A673 (cell line): ENCODE data around the gene HMX1. TPM values are rescaled to one million over a fixed set of nuclear protein-coding genes. Genes with fewer than 3 reads are reported as not detected.
A peak's percentile ranks its signal among the peaks of the same experiment; 100 is the strongest.

Source experiments
- BruUV-seq: library from RNA; stranded (reverse); fragments of 400-500 nt; replicated peaks from 2 replicates; lab custom pipeline; 2021; lab: Mats Ljungman, UMichigan
- CTCF ChIA-PET: fragments of 300-600 bp; sonication (Branson Sonifier 250); formaldehyde crosslinking; loops from one replicate; lab custom pipeline; 2022; ENCODE audit warnings: antibody characterized with exemption; lab: Charles Lee
- POLR2A ChIA-PET: fragments of 300-600 bp; sonication (Branson Sonifier 250); formaldehyde crosslinking; loops from one replicate; lab custom pipeline; 2022; ENCODE audit warnings: antibody characterized with exemption; ENCODE audit not compliant: low non-redundant PET; lab: Charles Lee
- DNase-seq: peaks from one replicate; pipeline ENCODE4 v3.0.0-alpha.2; 2015; ENCODE audit warnings: low spot score
- H3K27ac ChIP-seq: fragments of 200-600 bp; sonication (generic); 2 replicates; pipeline ENCODE4 v1.5.1; 2016; ENCODE audit warnings: mixed run types, low read depth, mild to moderate bottlenecking, mixed read lengths, antibody characterized with exemption, low read length; ENCODE audit not compliant: poor library complexity, severe bottlenecking
- H3K27me3 ChIP-seq: fragments of 200-600 bp; sonication (generic); replicated peaks from 2 replicates; pipeline ENCODE4 v1.6.1; 2017; ENCODE audit warnings: mixed run types, low read depth, mild to moderate bottlenecking, mixed read lengths, antibody characterized with exemption, low read length; ENCODE audit not compliant: insufficient read depth, poor library complexity
- H3K36me3 ChIP-seq: fragments of 200-600 bp; sonication (generic); 2 replicates; pipeline ENCODE4 v1.6.1; 2016; ENCODE audit warnings: mixed run types, mild to moderate bottlenecking, mixed read lengths, antibody characterized with exemption, low read length; ENCODE audit not compliant: insufficient read depth, poor library complexity, severe bottlenecking
- H3K4me1 ChIP-seq: fragments of 200-600 bp; sonication (generic); 2 replicates; pipeline ENCODE4 v1.6.1; 2017; ENCODE audit warnings: mixed run types, mild to moderate bottlenecking, mixed read lengths, antibody characterized with exemption, low read length; ENCODE audit not compliant: insufficient read depth, poor library complexity, severe bottlenecking
- H3K4me3 ChIP-seq: fragments of 200-600 bp; sonication (generic); 2 replicates; pipeline ENCODE4 v1.5.1; 2016; ENCODE audit warnings: low read depth, mixed run types, mild to moderate bottlenecking, mixed read lengths, low read length; ENCODE audit not compliant: poor library complexity, severe bottlenecking
- H3K9me3 ChIP-seq: fragments of 200-600 bp; sonication (generic); 2 replicates; pipeline ENCODE4 v1.6.1; 2016; ENCODE audit warnings: mixed run types, low read depth, mild to moderate bottlenecking, mixed read lengths, antibody characterized with exemption, low read length; ENCODE audit not compliant: poor library complexity, severe bottlenecking
- EZH2 ChIP-seq: fragments of 200-600 bp; sonication (generic); IDR thresholded peaks from 2 replicates; pipeline ENCODE4 v1.6.1; 2017; ENCODE audit warnings: borderline replicate concordance, low read depth, mild to moderate bottlenecking, mixed read lengths, antibody characterized with exemption, low read length; ENCODE audit not compliant: poor library complexity, severe bottlenecking
- intact Hi-C: fragments of 100-400 bp; cut with micrococcal nuclease; formaldehyde crosslinking; loops from one replicate; pipeline ENCODE4 v1.10.0; 2022; ENCODE audit not compliant: unreplicated experiment
- total RNA-seq: library from RNA; stranded (reverse); gene quantifications from 2 replicates; pipeline ENCODE4 v1.2.3, GENCODE V29; 2021
- TF ChIP-seq, protein P1 (sequence below): fragments of 300-800, 200-600 bp; sonication (generic); conservative IDR thresholded peaks from 2 replicates; pipeline ENCODE4 v1.5.1; 2017; ENCODE audit warnings: low read depth, mild to moderate bottlenecking, antibody characterized with exemption, low read length, moderate library complexity, mixed read lengths

Gene HMX1
- total RNA-seq, 1 experiment from 2014 or later: 0.26 TPM

GRCh38 chr4:8893624-8894423 lies 22.2 kb upstream of the HMX1 start:
- intact Hi-C loops: no loop called here
- CTCF ChIA-PET: no interaction called here
- Histone ChIP-seq H3K4me3 (no peak overlapping the region), H3K4me1 (no peaks in the 10 kb centered on the region), H3K9me3 (no peaks in the 10 kb centered on the region), H3K36me3 (no peaks in the 10 kb centered on the region), H3K27me3 (peaks cover 95% of the 10 kb centered on the region), H3K27ac (no peak overlapping the region)
- POLR2A ChIA-PET: no interaction called here
- no TSS peak for BruUV-seq
- no peak for DNase-seq
- TF ChIP-seq EZH2: peak; percentile 87
- TF ChIP-seq, protein P1, sequence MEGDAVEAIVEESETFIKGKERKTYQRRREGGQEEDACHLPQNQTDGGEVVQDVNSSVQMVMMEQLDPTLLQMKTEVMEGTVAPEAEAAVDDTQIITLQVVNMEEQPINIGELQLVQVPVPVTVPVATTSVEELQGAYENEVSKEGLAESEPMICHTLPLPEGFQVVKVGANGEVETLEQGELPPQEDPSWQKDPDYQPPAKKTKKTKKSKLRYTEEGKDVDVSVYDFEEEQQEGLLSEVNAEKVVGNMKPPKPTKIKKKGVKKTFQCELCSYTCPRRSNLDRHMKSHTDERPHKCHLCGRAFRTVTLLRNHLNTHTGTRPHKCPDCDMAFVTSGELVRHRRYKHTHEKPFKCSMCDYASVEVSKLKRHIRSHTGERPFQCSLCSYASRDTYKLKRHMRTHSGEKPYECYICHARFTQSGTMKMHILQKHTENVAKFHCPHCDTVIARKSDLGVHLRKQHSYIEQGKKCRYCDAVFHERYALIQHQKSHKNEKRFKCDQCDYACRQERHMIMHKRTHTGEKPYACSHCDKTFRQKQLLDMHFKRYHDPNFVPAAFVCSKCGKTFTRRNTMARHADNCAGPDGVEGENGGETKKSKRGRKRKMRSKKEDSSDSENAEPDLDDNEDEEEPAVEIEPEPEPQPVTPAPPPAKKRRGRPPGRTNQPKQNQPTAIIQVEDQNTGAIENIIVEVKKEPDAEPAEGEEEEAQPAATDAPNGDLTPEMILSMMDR: no peak

DNA sequence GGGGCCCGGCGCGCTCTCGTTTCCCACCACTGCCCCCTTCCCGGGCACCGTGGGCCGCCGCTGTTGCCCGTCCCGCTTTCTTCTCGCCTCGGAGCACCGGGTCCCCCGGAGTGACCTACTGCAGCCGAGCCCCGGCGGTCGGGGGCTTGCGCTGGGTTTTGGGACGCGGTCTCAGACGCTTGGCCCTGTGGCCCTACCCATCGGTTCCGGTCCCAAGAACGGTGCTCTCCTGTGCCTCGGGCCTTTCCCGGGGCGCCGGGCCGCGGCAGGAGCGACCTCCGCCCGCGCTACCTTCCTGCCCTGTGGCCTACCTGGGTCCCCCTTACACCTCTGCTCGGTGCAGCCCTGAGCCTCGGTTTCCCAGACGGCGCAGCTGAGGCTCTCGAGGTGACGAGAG lies 21.6 kb upstream of the HMX1 start:
- Histone ChIP-seq H3K9me3 (no peaks in the 10 kb centered on the region), H3K27ac (no peak overlapping the region), H3K27me3 (peaks cover 95% of the 10 kb centered on the region), H3K36me3 (no peaks in the 10 kb centered on the region), H3K4me1 (no peaks in the 10 kb centered on the region), H3K4me3 (no peak overlapping the region)
- no TSS peak for BruUV-seq
- intact Hi-C loops: no loop called here
- POLR2A ChIA-PET: no interaction called here
- no peak for DNase-seq
- TF ChIP-seq EZH2: peak; percentile 84
- TF ChIP-seq, protein P1: no peak
- CTCF ChIA-PET: no interaction called here

DNA sequence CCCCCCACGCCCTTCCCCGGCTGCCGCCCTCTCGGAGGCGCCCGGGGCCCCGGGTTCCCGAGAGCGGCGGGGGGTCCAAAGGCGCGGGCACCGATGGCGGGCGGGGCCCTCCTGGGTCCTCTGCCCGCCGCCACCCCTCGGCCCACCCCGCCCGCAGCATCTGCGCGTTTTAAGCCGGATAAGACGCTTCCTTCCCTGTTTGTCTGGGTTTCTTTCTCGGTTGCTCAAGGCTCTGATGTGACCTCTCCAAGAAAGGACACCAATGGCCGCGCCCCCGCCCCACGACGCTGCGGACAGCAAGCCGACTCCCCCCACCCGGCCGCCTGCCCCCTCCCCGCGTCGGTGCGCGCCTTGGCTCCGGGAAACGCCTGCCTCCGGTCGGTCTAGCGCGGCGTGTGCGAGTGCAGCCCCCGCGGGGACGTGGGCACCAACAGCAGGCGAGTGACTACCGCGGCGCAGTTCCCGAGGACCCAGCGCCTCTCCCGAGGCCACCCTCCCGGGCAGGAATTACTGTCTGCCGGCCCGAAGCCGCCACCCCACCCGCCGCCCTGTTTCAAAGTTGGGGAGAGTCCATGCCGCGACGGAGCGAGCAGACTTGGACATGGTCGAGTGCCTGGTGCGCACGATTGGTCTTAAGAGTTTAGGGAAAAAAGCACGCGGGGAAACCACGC lies 21.1 kb upstream of the HMX1 start:
- ChIA-PET POLR2A (no interaction called here), CTCF (no interaction called here)
- peaks cover 96% of the 10 kb centered on the region for H3K27me3 ChIP-seq
- no TSS peak for BruUV-seq
- H3K9me3 ChIP-seq: no peaks in the 10 kb centered on the region
- no peak overlapping the region for H3K4me3 ChIP-seq
- H3K4me1 ChIP-seq: no peaks in the 10 kb centered on the region
- no peak overlapping the region for H3K27ac ChIP-seq
- H3K36me3 ChIP-seq: no peaks in the 10 kb centered on the region
- no peak for DNase-seq
- TF ChIP-seq, protein P1: no peak
- TF ChIP-seq EZH2: peak; percentile 91
- intact Hi-C loops: no loop called here
